T-helper 2 cell (primary cell): Measurements from ENCODE around the gene KLHL2.
"Not testable (repeated sequence)": the region's sequence is repeated elsewhere in the genome, so short reads cannot be mapped to it uniquely, and the experiment has no call there.

Source experiments
- DNase-seq, 5 experiments: peaks; one replicate each; pipeline versions ENCODE4 v3.0.0 to v3.0.0-alpha.2; 2012 to 2022

KLHL2 gene

DNA sequence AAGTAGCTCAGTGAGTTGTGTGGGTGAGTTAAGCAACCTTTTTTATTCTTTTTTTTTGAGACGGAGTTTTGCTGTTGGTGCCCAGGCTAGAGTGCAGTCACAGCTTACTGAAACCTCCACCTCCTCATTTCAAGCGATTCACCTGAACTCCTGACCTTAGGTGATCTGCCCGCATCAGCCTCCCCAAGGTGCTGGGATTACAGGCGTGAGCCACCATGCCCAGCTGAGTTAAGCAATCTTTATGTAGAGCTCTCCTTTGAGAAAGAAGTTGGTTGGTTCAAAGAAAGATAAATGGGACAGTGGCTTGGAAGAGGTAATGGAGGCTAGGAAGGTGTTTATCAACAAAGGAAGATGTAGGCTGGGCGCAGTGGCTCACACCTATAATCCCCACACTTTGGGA lies 123.3 kb downstream of the KLHL2 start:
- no peak for DNase-seq

DNA sequence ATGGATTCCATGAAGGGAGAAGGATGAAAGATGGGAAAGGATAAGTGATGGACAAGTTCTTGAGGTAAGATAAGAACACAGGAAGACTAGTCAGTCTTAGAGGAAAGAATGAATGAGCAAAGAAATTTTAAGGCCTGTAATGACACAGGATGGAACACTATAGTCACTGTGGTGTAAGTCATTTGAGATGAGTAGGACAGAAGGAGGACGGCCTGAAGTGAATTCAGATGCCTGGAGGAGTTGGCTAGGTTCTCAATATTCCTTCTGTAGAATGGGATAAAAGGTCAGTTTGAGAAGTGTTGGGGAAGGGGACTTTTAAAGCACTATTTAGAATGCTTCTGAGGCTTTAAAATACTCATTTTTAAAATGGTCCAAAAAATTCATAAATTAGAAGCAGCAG lies 124.0 kb downstream of the KLHL2 start:
- peak in 1 of 5 experiments; percentile 58 for DNase-seq

DNA sequence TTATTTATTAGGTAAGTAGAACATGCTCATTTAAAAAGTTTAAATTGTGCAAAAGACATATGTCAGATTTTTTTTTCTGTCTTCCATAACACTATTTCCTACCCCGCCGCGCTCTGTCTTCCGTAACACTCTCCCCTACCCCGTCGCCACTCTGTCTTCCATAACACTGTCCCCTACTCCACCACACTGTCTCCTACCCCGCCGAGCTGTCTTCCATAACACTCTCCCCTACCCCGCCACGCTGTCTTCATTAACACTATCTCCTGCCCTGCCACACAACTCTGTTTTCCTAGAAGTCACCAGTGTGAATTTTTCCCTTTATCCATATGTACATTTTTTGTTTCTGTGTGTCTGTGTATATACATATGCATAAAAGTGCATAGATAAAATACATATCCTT lies 124.5 kb downstream of the KLHL2 start:
- no peak for DNase-seq

DNA sequence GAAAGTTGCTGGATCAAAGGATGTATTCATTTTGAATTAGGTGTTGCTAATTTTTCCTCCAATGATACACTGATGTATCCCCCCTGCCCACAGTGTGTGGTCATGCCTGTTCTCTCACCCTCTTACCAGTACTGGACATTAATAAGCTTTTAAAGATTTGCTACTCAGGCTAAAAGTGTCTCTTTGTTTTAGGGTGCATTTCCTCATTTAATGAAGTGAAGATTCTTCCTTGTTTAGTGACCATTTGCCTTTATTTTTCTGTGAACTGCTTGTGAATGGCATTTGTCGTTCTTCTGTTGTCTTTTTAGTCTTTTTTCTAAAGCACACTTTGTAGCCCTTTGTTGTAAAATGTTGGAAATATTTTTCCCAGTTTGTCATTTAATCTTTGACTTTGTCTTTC lies 125.1 kb downstream of the KLHL2 start:
- DNase-seq, result no peak

DNA sequence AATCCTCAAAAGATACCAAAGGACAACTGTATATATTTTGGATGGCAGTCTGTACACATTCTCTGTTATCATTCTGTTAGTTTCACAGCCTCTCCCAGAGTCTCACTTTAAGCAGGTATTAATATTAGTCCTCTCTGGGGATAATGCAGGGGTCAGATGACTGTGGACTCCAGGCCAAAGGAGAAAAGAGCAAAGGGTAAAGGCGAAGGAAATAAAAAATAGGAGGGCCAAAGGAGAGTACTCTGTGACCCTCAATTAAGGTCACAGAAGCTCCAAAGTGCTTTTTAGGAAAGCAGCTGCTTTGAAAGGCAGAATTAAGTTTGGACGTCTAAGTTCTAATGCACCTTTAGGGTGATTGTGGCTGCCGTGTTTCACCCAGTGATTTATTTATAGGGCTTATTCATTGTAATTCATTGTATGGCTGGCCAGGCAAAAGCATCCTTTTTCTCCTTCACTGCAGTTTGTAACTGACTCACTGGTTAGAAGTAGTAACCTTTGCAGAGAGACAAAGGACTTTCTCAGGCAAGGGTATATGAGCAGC lies 127.9 kb downstream of the KLHL2 start:
- no peak for DNase-seq

DNA sequence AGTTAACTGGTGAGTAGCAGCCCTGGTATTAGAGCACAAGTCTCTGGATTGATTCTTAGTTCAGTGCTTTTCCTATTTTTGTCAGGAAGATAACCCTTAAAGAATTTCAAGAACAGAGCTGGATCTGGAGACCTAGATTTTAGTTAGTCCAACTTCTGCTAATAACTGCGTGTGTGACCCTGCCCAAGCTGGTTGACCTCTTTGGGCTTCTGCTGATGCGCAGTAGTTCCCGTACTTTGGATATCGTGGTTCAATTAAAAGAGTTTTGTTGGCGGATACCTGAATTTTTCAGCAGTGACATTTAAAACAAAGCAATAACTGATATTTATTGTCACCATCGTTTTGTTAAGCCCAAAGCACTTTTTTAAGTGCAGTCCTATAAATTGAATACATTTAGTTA lies 129.4 kb downstream of the KLHL2 start:
- no peak for DNase-seq

DNA sequence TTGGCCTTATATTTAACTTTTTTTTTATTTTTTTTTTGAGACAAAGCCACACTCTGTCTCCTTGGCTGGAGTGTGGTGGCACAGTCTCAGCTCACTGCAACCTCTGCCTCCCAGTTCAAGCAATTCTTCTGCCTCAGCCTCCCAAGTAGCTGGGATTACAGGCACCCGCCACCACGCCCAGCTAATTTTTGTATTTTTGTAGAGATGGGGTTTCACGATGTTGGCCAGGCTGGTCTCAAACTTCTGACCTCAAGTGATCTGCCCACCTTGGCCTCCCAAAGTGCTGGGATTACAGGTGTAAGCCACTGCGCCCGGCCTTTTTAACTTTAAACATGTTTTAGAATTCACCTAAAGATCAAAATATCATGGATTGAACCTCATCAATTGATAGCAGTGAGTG lies 135.0 kb downstream of the KLHL2 start:
- not testable (repeated sequence) for DNase-seq

DNA sequence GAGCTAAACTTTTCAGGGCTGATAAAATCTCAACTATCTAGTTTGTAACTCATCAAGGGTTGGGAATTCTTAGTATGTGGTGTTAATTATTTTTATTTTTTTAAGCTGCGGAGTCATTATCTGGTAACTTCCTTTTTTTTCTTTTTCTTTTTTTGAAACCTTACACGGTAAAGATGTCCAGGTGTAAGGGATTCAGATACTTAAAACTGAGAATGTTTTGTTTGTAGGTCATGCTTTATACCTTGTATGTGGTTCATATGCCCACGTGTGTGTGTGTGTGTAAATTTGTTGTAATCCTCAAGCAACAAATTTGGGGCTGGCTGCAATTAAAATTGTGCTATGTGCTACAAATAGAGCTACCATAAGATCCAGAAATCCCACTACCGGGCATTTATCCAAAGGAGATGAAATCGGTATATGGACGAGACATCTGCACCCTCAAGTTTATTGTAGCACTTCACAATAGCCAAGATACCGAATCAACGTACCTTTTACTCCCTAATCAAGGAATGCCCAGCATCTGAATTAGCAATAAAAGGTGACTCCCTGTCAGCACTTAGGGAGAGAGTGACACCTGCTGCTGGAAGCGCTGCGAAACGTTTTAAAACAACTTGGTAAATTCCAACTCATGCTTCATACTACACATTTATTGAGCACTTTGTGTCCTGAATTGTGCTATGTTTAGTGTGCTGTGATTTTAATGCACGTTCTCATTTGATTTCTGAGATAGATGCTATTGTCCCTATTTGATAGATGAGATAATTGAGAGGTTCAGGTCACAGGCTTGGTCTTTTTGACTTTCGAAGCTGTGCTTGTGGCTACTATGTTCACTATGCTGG lies 136.2 kb downstream of the KLHL2 start:
- DNase-seq, result peak in 1 of 5 experiments; percentile 13

DNA sequence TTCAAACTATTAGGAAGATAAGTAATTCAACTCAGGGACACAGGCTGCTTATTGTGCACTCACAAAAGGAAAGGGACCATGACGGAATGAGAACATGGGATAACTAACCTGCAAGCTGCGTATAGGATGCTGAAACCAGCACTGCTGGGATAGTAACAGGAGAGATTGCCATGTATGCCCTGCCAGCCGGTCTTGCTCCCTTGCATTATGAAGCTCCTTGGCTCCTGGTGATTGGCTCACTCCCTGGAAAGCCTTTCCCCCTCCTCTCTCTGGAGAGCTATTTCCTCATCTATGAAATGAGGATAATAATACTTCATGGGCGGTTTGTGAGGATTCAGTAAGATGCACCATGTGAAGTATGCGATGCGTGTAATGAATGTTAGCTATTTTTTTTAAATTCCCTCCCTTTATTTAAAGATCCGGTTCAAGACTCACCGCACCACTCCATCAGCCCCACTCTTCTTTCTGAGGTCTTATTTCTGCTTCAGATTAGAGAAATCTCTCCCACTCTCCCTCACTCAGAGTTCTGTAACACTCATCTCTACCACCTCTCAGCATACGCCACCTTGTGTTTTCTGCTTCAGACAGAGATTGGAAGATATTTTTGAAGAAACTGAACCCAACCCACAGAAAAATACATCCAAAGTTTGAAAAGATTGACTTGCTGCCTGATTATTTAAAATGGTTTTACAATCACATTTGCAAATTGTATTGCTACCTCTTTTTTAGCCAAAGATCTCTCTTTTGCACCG lies 138.5 kb downstream of the KLHL2 start:
- no peak for DNase-seq

DNA sequence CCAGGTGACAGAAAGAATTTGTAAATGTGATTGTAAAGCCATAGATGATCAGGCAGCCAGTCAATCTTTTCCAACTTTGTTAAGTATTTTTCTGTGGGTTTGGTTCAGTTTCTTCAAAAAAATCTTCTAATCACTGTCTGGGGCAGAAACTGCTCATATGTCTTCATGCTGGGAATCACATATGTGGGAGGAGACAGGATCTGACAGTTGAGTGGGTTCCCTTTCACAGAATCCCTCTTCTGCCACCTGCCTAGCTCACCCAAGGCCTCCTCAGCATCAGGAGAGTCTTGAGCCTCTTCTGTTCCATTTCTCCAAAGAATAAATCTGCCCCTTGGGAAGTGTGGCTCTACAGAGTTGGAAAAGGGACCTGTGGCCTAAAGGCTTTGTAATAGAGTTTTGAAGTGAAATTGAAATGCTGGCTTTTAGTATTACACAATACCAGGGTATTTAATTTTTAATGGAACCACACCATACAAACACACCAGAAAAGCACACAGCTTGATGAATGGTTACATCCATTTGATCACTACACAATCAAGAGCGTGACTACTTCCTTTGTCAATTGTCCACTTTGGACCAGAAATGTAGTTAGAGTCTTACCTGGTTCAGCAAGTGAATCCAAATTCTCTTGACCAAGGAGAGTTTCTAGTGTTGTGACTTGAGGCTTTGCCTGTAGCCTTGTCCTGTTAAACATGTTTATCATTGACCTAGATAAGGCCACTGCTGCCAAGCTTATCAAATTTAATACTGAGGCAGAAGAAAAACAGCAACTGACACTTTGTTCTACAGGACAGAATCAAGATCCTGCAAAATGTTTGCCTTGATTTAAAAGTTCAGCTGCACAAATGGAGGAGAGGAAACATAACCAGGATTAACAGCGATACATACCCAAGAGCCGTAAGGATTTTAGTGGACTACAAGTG lies 140.5 kb downstream of the KLHL2 start:
- DNase-seq, result no peak

DNA sequence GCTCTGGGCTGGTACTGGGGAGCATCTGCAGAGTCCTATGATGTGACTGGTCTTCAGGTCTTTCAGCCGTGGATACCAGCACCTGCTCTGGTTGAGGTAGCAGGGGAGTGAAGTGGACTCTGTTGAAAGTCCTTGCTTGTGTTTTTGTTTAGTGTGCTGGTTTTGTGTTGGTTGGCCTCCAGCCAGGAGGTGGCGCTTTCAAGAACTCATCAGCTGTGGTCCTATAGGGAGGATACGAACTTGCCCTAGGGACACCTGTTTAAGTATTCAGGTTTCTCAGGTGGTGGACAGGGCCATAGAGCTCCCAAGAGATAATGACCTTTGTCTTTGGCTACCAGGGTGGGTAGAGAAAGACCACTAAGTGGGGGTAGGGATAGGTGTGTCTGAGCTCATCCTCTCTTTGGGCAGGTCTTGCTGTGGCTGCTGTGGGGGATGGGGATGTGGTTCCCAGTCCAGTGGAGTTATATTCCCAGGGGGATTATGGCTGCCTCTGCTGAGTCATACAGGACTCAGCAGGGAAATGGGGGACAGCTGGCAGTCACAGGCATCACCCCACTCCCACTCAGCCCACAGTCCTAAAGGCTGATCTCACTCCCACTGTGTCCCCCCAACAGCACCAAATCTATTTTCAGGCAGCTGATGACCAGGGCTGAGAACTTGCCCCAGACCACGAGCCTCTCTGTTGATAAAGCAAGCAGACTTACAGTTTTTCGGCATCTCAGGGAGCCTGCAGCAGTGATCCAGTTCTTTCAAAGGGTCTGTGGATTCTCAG lies 144.2 kb downstream of the KLHL2 start:
- DNase-seq, result no peak

DNA sequence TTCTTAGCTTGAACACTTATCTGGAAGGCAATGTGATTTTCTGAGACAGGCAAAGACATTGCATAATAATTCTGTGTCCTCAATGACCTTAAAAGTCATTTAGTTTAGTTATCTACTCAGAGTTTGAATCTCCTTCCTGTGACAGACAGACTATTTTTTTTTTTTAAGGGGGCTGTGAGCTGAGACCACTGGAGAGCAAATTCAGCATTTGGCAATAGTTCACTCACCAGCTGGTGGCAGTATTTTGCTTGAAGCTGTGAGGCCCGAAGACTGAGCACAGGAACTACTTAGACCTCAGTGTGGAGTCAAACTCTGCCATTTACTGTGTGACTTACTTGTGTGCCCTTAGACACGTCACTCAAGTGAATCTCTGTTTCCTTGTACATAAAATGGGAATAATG lies 148.5 kb downstream of the KLHL2 start:
- DNase-seq, result peak in 1 of 5 experiments; percentile 16

DNA sequence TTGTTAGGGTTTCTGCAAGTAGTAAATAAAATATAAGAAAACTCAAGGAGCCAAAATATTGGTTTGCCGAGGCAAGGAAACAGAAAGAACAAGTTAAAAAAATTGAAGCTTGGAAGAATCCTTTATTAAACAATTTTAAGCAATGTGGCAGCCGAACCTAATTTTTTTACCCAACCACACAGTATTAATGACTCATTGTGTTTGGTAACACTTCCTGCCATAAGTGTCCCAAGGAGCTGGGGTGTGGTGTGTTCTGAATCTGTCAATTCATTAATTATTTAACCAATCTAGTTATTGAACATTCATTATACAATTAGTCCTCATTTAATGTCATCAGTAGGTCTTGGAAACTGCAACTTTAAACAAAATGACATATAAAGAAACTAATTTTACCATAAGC lies 152.1 kb downstream of the KLHL2 start:
- DNase-seq, result no peak

DNA sequence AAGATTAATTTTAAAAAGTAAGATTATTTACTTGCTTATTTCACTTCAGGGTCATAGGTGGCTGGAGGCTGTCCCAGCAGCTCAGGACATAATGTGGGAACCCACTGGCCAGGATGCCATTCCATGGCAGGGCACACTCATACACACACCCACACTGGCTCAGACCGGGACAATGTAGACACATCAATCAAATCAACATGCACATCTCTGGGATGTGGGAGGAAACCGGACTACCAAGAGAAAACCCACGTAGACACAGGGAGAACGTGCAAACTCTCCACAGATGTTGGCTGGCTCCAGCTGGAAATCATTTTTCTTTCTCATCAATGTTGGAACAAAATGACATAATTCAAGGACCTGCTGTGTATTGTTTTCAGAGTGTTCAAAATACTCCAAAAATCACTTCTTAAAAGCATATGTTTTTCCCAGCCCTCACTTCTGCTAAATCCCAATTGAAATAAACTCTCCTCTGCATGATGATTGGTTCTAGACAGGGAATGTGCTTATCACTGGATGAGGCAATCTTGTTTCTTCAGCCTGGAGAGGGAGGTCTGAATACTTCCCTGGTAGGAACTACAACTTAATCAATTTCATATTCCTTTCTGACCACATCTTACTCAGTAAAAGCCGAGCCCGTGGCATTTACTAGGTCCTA lies 152.8 kb downstream of the KLHL2 start:
- no peak for DNase-seq

DNA sequence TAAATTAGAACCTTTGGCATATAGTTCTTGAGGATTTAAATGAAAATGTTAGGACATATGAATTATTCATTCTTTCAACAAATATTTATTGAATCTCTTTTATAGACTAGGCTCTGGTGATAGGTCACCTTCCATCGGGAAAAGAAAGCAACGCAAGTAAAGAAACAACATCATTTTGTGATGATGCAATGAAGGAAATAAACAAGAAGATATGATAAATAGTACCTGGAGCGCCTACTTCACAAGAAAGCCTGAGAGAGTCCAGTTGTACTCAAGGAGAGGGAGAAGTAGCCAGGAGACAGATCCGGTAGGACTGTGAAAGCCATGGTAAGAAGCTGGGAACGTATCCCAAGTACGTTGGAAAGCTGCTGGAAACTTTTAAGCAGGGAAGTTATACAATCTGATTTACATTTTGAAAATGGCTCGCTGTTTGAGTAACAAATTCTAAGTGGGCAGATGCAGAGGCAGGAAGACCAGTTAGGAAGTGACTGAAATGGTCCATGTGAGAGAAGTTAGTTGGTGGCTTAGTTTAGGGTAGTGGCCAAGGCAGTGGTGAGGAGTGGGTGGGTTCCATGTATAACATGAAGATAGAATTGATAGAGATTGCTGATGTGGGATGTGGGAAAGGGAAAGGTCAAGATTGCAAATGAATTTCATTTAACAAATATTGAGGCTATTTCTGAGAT lies 153.8 kb downstream of the KLHL2 start:
- DNase-seq, result no peak

DNA sequence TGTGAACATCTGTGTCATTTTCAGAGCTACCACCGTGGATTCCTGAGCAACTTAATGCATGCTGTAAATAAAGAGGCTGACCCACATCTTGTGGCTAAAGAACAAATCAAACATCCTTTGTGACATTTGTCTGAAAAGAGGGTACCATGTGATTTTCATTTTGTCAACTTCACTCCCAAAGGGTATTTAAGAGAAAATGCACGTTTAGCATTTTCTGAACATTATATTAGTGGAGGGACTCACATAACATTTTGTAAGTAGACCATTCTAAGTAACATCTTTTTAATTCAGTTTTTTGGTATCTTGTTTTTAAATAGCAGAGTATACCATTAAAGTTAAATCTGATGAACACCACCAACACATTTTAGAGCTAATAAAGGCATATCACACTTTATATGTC lies 154.4 kb downstream of the KLHL2 start:
- DNase-seq, result no peak

DNA sequence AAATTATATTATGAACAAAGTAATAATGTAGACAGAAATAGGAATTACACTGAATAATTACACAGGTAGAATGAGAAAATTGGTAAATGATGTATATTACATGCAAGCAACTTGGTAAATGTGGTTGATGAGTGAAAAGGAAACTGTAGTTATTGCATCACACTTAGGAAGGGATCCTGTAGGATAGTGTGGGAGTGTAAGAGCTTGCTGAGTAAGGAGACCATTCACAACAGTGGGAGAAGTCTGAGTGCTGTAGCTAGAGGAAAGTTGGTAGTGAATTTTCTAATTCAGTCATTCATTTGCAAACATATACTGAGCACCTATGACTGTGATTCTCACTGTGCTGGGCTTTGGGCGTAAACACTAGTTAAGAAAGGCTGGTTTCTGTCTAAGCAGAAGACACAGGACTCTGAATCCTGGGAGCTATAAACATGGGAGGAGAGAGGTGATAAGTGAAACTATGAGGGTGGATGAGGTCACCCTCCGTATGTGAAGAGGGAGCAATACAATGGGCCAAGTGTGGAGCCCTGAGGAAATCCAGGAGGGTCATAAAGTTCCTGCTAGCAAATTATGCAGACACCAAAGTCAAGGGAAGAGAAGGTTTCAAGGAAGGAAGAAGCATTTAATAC lies 157.2 kb downstream of the KLHL2 start:
- DNase-seq, result no peak

DNA sequence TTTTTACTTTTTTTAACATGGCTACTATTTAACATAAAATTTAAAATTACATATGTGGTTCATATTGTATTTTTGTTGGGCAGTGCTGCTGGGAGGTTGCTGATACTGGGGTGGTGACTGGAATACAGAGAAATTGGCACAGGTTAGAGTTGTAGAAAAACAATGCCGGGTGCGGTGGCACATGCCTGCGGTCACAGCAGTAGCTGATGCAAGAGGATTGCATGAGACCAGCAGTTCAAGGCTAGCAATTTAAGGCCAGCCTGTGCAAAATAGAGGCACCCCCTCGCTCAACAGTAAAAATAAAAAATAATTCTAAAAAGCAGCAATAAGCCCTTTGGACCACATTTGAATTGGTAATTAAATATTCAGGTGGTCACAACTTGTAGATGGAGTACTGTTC lies 159.7 kb downstream of the KLHL2 start:
- DNase-seq, result no peak

DNA sequence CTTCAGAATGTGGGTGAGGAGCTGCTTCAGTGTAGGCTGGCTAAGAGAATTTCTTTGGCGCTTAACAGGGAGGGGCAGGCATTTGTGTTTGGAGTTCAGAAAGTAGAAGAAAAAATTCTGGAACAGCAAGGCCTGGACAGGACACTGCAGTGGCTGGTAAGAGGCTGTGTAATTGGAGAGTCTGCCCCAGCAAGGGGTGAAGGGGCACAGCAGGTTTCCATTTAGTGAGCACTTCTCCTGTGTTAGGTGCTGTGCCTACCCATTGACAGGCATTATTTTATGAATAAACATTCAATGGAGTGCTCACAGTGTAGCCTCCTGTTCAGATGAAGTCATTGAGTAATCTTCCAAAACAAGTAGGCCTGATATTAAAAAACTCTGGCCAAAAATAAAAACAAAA lies 160.8 kb downstream of the KLHL2 start:
- no peak for DNase-seq

DNA sequence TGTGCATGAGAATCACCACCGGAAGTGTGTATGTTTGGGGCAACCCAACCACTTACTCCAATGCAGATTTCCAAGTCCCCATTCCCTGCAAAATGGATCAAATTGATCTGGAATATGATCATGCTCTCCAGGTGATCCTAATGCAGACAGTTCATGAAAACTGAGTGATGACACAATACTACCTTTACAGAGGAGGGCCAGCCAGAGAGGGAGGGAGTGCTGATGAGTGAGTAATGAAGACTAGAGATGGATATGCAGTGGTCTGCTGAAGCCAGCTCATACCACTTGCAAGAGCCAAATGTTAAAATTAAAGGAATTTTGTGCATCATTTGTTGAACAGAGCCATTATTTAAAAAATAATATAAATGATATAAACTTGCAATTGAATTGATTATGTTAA lies 161.2 kb downstream of the KLHL2 start:
- DNase-seq, result no peak
